Measurements from ENCODE around the gene SLMAP. TPM values are rescaled to one million over a fixed set of nuclear protein-coding genes. Genes with fewer than 3 reads are reported as not detected.
A peak's percentile ranks its signal among the peaks of the same experiment; 100 is the strongest.

The SLMAP gene
- polyA plus RNA-seq, 1 experiment, result 40.2 TPM

GRCh38 chr3:57956119-57956832 is 200.2 kb downstream of the SLMAP start:
- CTCF ChIA-PET, result interaction anchor here (1.1 to 1.4 kb wide), 2 partner anchors 26 to 221 kb away, joined by 3 read pairs; no protein-coding TSS in a partner anchor
- H3K9me3 ChIP-seq (ENCODE audit: control insufficient read depth, insufficient read depth, low read length), result no peaks in the 10 kb centered on the region; the same call in 1 of the 2 replicates
- H3K27ac ChIP-seq (ENCODE audit: low read depth, low read length), result peak overlapping the region; percentile 59
- peak; percentile 76 for DNase-seq (ENCODE audit: low read depth, low spot score)
- no peak overlapping the region for H3K4me3 ChIP-seq (ENCODE audit: low read depth, low read length)
- no peak for TF ChIP-seq CTCF (IDR thresholded peaks at IDR 0.05; ENCODE audit: low read depth, low read length)
- POLR2A ChIA-PET, result interaction anchor here (0.7 to 0.8 kb wide), 2 partner anchors 12 to 13 kb away, joined by 4 to 5 read pairs; no protein-coding TSS in a partner anchor
- no peaks in the 10 kb centered on the region for H3K27me3 ChIP-seq (ENCODE audit: control insufficient read depth, insufficient read depth, low read length)

GRCh38 chr3:57956833-57957174 is 200.7 kb downstream of the SLMAP start:
- POLR2A ChIA-PET, result interaction anchor here (0.7 to 0.8 kb wide), 3 partner anchors 11 to 13 kb away, joined by 4 to 13 read pairs (median 5); no protein-coding TSS in a partner anchor
- no peak for DNase-seq (ENCODE audit: low read depth, low spot score)
- no peaks in the 10 kb centered on the region for H3K27me3 ChIP-seq (ENCODE audit: control insufficient read depth, insufficient read depth, low read length)
- TF ChIP-seq CTCF (IDR thresholded peaks at IDR 0.05; ENCODE audit: low read depth, low read length), result no peak
- H3K4me3 ChIP-seq (ENCODE audit: low read depth, low read length), result no peak overlapping the region
- CTCF ChIA-PET, result interaction anchor here (1.1 to 1.4 kb wide), 2 partner anchors 25 to 220 kb away, joined by 3 read pairs; no protein-coding TSS in a partner anchor
- H3K9me3 ChIP-seq (ENCODE audit: control insufficient read depth, insufficient read depth, low read length), result no peaks in the 10 kb centered on the region; the same call in 1 of the 2 replicates
- peak overlapping the region; percentile 59 for H3K27ac ChIP-seq (ENCODE audit: low read depth, low read length)

- no peak overlapping the region for H3K4me3 ChIP-seq (ENCODE audit: low read depth, low read length)
- ChIA-PET CTCF (interaction anchor here (1.4 kb wide), 1 partner anchor 219 kb away, joined by 3 read pairs; no protein-coding TSS in a partner anchor), POLR2A (interaction anchor here (0.6 kb wide), 1 partner anchor 33 kb away, joined by 4 read pairs; no protein-coding TSS in a partner anchor)
- H3K27me3 ChIP-seq (ENCODE audit: control insufficient read depth, insufficient read depth, low read length), result no peaks in the 10 kb centered on the region
- DNase-seq (ENCODE audit: low read depth, low spot score), result no peak
- no peak for TF ChIP-seq CTCF (IDR thresholded peaks at IDR 0.05; ENCODE audit: low read depth, low read length)
- no peak overlapping the region for H3K27ac ChIP-seq (ENCODE audit: low read depth, low read length)
- H3K9me3 ChIP-seq (ENCODE audit: control insufficient read depth, insufficient read depth, low read length), result no peaks in the 10 kb centered on the region; the same call in 1 of the 2 replicates
Measured at GRCh38 chr3:57957824-57958223, 201.7 kb downstream of the SLMAP start.

GRCh38 chr3:57958642-57959422 is 202.7 kb downstream of the SLMAP start:
- no peak for TF ChIP-seq CTCF (IDR thresholded peaks at IDR 0.05; ENCODE audit: low read depth, low read length)
- CTCF ChIA-PET, result no interaction called here
- POLR2A ChIA-PET, result no interaction called here
- no peak overlapping the region for H3K27ac ChIP-seq (ENCODE audit: low read depth, low read length)
- H3K27me3 ChIP-seq (ENCODE audit: control insufficient read depth, insufficient read depth, low read length), result no peaks in the 10 kb centered on the region
- H3K9me3 ChIP-seq (ENCODE audit: control insufficient read depth, insufficient read depth, low read length), result no peaks in the 10 kb centered on the region; the same call in 1 of the 2 replicates
- DNase-seq (ENCODE audit: low read depth, low spot score), result no peak
- H3K4me3 ChIP-seq (ENCODE audit: low read depth, low read length), result no peak overlapping the region
